Lung (tissue), 12 donors: ENCODE measurements around the gene TRMT2A. TPM values are rescaled to one million over a fixed set of nuclear protein-coding genes. Genes with fewer than 3 reads are reported as not detected.

Experiments
- ATAC-seq: fragments of 200-7000 bp; cut with Tn5 transposase; one replicate; pipeline ENCODE4 v1.9.1; 2020; ENCODE audit warnings: moderate number of reproducible peaks; ENCODE audit not compliant: insufficient read depth, low FRiP score
- DNase-seq, 3 donors: peaks; one replicate each; pipeline ENCODE4 v3.0.0-alpha.2; 2013 to 2017
- H3K27ac ChIP-seq, 2 donors: one replicate each; pipeline ENCODE4 v1.5.1; 2013; ENCODE audit warnings: mild to moderate bottlenecking in 2 of 2, moderate library complexity in 2 of 2, control low read depth in 1 of 2, inconsistent platforms in 1 of 2, low read depth in 1 of 2, low read length in 1 of 2
- H3K27me3 ChIP-seq, 3 donors: one replicate each; pipeline ENCODE4 v1.5.1; 2013; ENCODE audit warnings: low read length in 2 of 3; ENCODE audit not compliant: control insufficient read depth in 3 of 3, insufficient read depth in 3 of 3
- H3K36me3 ChIP-seq, 4 donors: one replicate each; pipeline ENCODE4 v1.5.1; 2013; ENCODE audit warnings: low read length in 4 of 4, mild to moderate bottlenecking in 1 of 4, moderate library complexity in 1 of 4; ENCODE audit not compliant: control insufficient read depth in 4 of 4, insufficient read depth in 4 of 4
- H3K4me1 ChIP-seq, 5 donors: one replicate each; pipeline ENCODE4 v1.5.1; 2013; ENCODE audit warnings: low read length in 5 of 5, mild to moderate bottlenecking in 2 of 5, moderate library complexity in 1 of 5; ENCODE audit not compliant: control insufficient read depth in 5 of 5, insufficient read depth in 5 of 5
- H3K4me3 ChIP-seq: one replicate; pipeline ENCODE4 v1.5.1; 2013; ENCODE audit warnings: mild to moderate bottlenecking, control low read depth, moderate library complexity
- H3K9ac ChIP-seq, 2 donors: one replicate each; pipeline ENCODE4 v1.5.1; 2013; ENCODE audit warnings: low read length in 2 of 2, control low read depth in 1 of 2; ENCODE audit not compliant: insufficient read depth in 1 of 2
- H3K9me3 ChIP-seq, 4 donors: one replicate each; pipeline ENCODE4 v1.5.1; 2013; ENCODE audit warnings: low read length in 3 of 4, mild to moderate bottlenecking in 1 of 4, moderate library complexity in 1 of 4; ENCODE audit not compliant: control insufficient read depth in 4 of 4, insufficient read depth in 3 of 4
- WGBS, 2 donors: extraction: QIAGEN DNeasy Blood & Tissue Kit; methylation state at CpG; one replicate each; pipeline ENCODE4 v1.1.7; 2013; 5-methylcytosine and 5-hydroxymethylcytosine counted together
- polyA plus RNA-seq, 2 donors: library from polyadenylated mRNA; stranded (reverse); fragments of 200-250 nt; gene quantifications; one replicate each; pipeline ENCODE4 v1.2.1, GENCODE V29; 2013
- total RNA-seq, 2 donors: library from RNA; depleted of rRNA in 1 of 2; stranded (reverse); fragments of >200 nt in 1 of 2; gene quantifications; one replicate each; pipeline ENCODE4 v1.2.1, GENCODE V29; 2014 to 2021
- TF ChIP-seq, protein P1 (sequence below): IDR thresholded peaks from 2 replicates; pipeline ENCODE4 v1.5.1; 2012; ENCODE audit warnings: mild to moderate bottlenecking; ENCODE audit errors: control extremely low read depth, extremely low read depth
- donor health status: control.
- donor health status: control.
- donor health status: Bipolar disorder and iron deficiency.
- donor health status: healthy.
- donor health status: DM: yes; HTN: yes; CAD: no.

The TRMT2A gene
- total and polyA plus RNA-seq, 4 donors: 37.5 to 71.1 (median 55.4) TPM

DNA sequence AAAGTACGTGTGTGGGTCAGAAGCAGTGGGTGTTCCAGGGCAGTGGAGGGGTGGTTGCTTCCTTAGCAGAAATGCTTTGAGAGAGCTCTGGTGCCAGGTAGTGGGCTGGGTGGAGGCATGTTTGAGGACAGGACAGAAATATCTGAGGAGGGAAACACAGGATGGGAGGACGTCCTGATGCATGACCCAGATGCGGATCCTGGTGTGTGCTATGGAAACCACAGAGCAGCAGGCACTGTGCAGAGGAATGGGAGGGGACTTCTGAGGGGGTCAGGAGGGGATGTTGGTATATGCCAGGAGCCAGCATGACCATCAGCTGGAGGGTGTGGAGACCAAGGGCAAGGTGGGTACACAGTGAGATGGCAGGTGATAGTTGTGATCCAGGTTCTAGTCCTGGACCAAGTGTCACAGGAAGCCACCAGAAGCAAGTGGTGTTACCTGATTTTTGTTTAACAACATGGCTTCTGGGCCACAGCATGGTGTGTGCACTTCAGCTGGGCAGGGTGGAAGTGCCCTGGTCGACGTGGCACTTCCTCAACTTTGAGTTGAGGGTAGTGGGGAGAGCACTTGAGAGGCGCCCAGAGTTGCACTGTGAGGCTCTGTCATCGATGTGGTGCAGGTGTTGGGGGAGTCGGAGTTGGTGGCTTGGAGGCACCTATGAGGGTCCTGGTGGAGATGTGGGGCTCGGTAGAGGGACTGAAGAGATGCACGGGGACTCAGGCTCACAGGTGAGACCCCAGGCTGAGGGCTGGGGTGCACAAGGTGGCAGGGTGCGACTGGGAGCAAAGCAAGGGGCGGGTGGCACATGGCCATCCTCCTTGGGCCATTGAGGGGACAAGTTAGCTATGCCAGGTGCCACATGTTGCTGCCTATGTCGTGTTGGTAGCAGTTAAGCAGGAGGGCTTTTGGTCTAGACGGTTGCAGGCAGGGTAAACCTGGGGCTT lies 29.4 kb downstream of the TRMT2A start:
- Histone ChIP-seq H3K9me3 (no peaks in the 10 kb centered on the region), H3K4me1 (peaks cover 4 to 19% (median 10%) of the 10 kb centered on the region in 5 donors), H3K9ac (no peak overlapping the region), H3K27ac (no peak overlapping the region), H3K4me3 (no peak overlapping the region), H3K36me3 (peaks cover 32 to 58% (median 45%) of the 10 kb centered on the region in 4 donors), H3K27me3 (no peaks in the 10 kb centered on the region)
- 89% methylated on average over 14 of the region's 14 CpGs for WGBS, 2 donors
- DNase-seq (no peak), ATAC-seq (no peak)
- TF ChIP-seq, protein P1, sequence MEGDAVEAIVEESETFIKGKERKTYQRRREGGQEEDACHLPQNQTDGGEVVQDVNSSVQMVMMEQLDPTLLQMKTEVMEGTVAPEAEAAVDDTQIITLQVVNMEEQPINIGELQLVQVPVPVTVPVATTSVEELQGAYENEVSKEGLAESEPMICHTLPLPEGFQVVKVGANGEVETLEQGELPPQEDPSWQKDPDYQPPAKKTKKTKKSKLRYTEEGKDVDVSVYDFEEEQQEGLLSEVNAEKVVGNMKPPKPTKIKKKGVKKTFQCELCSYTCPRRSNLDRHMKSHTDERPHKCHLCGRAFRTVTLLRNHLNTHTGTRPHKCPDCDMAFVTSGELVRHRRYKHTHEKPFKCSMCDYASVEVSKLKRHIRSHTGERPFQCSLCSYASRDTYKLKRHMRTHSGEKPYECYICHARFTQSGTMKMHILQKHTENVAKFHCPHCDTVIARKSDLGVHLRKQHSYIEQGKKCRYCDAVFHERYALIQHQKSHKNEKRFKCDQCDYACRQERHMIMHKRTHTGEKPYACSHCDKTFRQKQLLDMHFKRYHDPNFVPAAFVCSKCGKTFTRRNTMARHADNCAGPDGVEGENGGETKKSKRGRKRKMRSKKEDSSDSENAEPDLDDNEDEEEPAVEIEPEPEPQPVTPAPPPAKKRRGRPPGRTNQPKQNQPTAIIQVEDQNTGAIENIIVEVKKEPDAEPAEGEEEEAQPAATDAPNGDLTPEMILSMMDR: no peak

DNA sequence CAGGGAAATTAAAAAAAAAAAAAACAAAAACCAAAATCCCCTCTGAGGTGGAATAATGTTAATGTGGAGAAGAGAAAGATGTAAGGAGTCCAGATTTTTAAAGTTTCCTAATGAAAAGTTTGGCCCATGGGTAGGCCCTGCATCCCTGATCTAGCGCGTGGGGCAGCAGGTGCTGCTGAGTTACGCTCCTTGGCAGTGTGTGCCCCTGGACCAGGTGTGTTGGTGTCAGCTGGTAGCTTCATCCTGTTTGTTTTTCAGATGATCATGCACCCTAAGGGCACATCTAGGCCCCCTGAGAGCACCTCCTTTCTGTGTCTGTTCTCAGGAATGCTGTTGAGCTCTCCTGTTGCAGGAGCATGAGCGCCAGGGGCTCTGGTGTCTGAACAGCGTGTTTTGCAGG lies 30.3 kb downstream of the TRMT2A start:
- H3K9ac ChIP-seq: no peak overlapping the region
- peaks cover 26 to 50% (median 39%) of the 10 kb centered on the region in 4 donors for H3K36me3 ChIP-seq
- DNase-seq (no peak), ATAC-seq (no peak)
- no peaks in the 10 kb centered on the region for H3K27me3 ChIP-seq
- TF ChIP-seq, protein P1: no peak
- 97 to 99% methylated on average over 5 of the region's 5 CpGs for WGBS, 2 donors
- peaks cover 5 to 21% (median 12%) of the 10 kb centered on the region in 5 donors for H3K4me1 ChIP-seq
- H3K9me3 ChIP-seq: no peaks in the 10 kb centered on the region
- H3K4me3 ChIP-seq: no peak overlapping the region
- no peak overlapping the region for H3K27ac ChIP-seq

DNA sequence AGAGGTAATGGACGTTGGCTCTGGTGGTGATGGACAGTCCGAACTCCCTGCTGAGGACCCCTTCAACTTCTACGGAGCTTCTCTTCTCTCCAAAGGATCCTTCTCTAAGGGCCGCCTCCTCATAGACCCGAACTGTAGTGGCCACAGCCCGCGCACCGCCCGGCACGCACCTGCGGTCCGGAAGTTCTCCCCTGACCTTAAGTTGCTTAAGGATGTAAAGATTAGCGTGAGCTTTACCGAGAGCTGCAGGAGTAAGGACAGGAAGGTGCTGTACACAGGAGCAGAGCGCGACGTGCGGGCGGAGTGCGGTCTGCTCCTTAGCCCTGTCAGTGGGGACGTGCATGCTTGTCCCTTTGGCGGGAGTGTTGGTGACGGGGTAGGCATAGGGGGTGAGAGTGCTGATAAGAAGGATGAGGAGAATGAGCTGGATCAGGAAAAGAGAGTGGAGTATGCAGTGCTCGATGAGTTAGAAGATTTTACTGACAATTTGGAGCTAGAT lies 30.9 kb downstream of the TRMT2A start:
- Histone ChIP-seq H3K4me1 (peaks cover 5 to 26% (median 15%) of the 10 kb centered on the region in 5 donors), H3K27me3 (no peaks in the 10 kb centered on the region), H3K9me3 (no peaks in the 10 kb centered on the region), H3K27ac (no peak overlapping the region), H3K36me3 (peaks cover 20 to 45% (median 34%) of the 10 kb centered on the region in 4 donors), H3K9ac (no peak overlapping the region), H3K4me3 (no peak overlapping the region)
- no peak for DNase-seq
- TF ChIP-seq, protein P1: no peak
- no peak for ATAC-seq
- 95 to 97% methylated on average over 24 of the region's 24 CpGs for WGBS, 2 donors
